22Rv1 (cell line): ENCODE data around the gene ZNF678.

Experiments used
- ZFX ChIP-seq: fragments of 450-650 bp; IDR thresholded peaks from 2 replicates; pipeline ENCODE4 v1.6.1; 2017; ENCODE audit warnings: antibody characterized with exemption, borderline replicate concordance
- TF ChIP-seq, protein P1 (sequence below): fragments of 450-650 bp; IDR thresholded peaks from 2 replicates; pipeline ENCODE4 v1.5.1; 2017; ENCODE audit warnings: mild to moderate bottlenecking

DNA sequence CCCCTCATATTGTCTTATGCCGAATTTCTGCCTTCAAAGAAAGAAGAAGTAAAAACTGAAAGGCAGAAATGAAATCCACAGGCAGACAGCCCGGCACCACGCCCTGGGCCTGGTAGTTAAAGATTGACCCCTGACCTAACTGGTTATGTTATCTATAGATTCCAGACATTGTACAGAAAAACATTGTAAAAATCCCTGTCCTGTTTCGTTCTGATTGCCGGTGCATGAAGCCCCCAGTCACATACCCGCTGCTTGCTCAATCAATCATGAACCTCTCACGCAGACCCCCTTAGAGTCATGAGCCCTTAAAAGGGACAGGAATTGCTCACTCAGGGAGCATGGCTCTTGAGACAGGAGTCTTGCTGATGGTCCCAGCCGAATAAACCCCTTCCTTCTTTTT, 122.5 kb downstream of the ZNF678 start:
- TF ChIP-seq, protein P1, sequence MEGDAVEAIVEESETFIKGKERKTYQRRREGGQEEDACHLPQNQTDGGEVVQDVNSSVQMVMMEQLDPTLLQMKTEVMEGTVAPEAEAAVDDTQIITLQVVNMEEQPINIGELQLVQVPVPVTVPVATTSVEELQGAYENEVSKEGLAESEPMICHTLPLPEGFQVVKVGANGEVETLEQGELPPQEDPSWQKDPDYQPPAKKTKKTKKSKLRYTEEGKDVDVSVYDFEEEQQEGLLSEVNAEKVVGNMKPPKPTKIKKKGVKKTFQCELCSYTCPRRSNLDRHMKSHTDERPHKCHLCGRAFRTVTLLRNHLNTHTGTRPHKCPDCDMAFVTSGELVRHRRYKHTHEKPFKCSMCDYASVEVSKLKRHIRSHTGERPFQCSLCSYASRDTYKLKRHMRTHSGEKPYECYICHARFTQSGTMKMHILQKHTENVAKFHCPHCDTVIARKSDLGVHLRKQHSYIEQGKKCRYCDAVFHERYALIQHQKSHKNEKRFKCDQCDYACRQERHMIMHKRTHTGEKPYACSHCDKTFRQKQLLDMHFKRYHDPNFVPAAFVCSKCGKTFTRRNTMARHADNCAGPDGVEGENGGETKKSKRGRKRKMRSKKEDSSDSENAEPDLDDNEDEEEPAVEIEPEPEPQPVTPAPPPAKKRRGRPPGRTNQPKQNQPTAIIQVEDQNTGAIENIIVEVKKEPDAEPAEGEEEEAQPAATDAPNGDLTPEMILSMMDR, result no peak
- TF ChIP-seq ZFX, result no peak
